C4-2B (cell line): ENCODE data around the gene COL13A1.

Experiments
- ZFX ChIP-seq: fragments of 450-650 bp; IDR thresholded peaks from 2 replicates; pipeline ENCODE4 v1.6.1; 2017
- TF ChIP-seq, protein P1 (sequence below): fragments of 450-650 bp; conservative IDR thresholded peaks from 2 replicates; pipeline ENCODE4 v1.5.1; 2017; ENCODE audit warnings: mild to moderate bottlenecking

DNA sequence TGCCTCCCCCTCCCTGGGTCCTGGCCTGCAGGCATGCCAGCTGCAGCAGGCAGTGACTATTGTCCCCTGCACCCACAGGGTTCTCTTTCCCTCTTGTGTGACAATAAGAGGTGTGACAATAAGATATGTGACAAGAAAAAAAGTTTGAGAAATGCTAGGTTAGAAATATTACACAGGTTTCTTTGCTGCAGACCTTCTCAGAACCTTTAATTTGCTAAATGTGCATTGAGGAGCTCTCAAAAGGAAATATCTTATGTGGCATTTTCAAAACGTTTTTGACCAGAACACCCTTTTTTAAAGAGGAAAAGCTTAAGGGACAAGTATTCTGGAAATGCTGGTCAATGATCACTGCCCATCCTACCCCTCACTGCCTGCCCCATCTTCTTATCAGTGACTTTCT, 117.5 kb downstream of the COL13A1 start:
- TF ChIP-seq, protein P1, sequence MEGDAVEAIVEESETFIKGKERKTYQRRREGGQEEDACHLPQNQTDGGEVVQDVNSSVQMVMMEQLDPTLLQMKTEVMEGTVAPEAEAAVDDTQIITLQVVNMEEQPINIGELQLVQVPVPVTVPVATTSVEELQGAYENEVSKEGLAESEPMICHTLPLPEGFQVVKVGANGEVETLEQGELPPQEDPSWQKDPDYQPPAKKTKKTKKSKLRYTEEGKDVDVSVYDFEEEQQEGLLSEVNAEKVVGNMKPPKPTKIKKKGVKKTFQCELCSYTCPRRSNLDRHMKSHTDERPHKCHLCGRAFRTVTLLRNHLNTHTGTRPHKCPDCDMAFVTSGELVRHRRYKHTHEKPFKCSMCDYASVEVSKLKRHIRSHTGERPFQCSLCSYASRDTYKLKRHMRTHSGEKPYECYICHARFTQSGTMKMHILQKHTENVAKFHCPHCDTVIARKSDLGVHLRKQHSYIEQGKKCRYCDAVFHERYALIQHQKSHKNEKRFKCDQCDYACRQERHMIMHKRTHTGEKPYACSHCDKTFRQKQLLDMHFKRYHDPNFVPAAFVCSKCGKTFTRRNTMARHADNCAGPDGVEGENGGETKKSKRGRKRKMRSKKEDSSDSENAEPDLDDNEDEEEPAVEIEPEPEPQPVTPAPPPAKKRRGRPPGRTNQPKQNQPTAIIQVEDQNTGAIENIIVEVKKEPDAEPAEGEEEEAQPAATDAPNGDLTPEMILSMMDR: no peak
- no peak for TF ChIP-seq ZFX
